Colonic mucosa (tissue), 4 donors: Measurements from ENCODE around the gene ARHGAP1. TPM values are rescaled to one million over a fixed set of nuclear protein-coding genes. Genes with fewer than 3 reads are reported as not detected.

ENCODE experiments used
- DNase-seq: peaks from one replicate; pipeline ENCODE4 v3.0.0-alpha.2; 2020
- H3K27ac ChIP-seq: fragments of 200-600 bp; one replicate; pipeline ENCODE4 v1.8.0; 2021
- H3K27me3 ChIP-seq: fragments of 200-600 bp; one replicate; pipeline ENCODE4 v1.8.0; 2021
- H3K36me3 ChIP-seq: fragments of 200-600 bp; one replicate; pipeline ENCODE4 v1.8.0; 2021
- H3K4me1 ChIP-seq: fragments of 200-600 bp; one replicate; pipeline ENCODE4 v1.8.0; 2021; ENCODE audit warnings: mild to moderate bottlenecking
- H3K4me3 ChIP-seq: fragments of 200-600 bp; one replicate; pipeline ENCODE4 v1.8.0; 2021
- H3K9ac ChIP-seq, 2 donors: one replicate each; pipeline ENCODE4 v1.7.0; 2013; ENCODE audit warnings: control low read depth in 2 of 2, low read depth in 2 of 2, low read length in 2 of 2
- H3K9me3 ChIP-seq: fragments of 200-600 bp; one replicate; pipeline ENCODE4 v1.8.0; 2021
- CTCF ChIP-seq: fragments of 200-600 bp; IDR thresholded peaks from one replicate; pipeline ENCODE4 v1.8.0; 2022; ENCODE audit warnings: antibody characterized with exemption, mild to moderate bottlenecking
- intact Hi-C: fragments of 100-400 bp; cut with DNase I; formaldehyde crosslinking; loops from one replicate; pipeline ENCODE4 v1.14.1; 2022
- total RNA-seq, 2 donors: library from RNA; stranded (reverse); fragmentation: NEBNext Ultra II Directional in 1 of 2; extraction: Animal tissue kit (Norgen Biotek cat#: 25700) in 1 of 2; gene quantifications; one replicate each; pipeline ENCODE4 v1.2.1, GENCODE V29; 2021
- donor health status: healthy.
- donor health status: DM: no; HTN: no; CAD: no.
- donor health status: DM: no; HTN: no; CAD: no.

ARHGAP1 gene
- total RNA-seq, 2 donors from 2014 or later = 68.3 to 81.7 TPM

DNA sequence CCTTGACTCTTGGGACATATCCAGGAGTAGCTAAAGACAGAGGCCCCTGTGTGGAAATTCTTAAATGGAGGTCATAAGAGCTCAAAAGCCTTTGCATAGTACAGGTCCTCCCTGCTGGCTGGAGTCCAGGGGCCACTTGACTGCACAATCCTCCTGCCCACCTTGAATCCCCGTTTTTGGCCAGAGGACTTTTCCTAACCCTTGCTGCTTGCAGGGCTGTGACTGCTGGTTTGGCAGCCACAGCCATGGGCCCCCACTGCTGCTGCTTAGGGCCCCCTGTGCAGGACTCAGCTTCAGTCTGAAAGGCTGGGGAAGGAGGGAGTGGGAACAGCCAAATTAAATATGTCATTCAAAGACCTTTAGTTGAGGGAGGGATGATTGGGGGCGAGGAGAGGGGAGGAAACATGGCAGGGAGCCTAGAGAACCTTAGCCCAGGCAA lies 33.4 kb downstream of the ARHGAP1 start:
- H3K4me1 ChIP-seq = no peaks in the 10 kb centered on the region
- no peak for DNase-seq
- no peak overlapping the region for H3K4me3 ChIP-seq
- no peak overlapping the region for H3K27ac ChIP-seq
- H3K27me3 ChIP-seq = no peaks in the 10 kb centered on the region
- intact Hi-C loops = no loop called here
- H3K9me3 ChIP-seq = no peaks in the 10 kb centered on the region
- H3K9ac ChIP-seq = no peak overlapping the region
- TF ChIP-seq CTCF = no peak
- H3K36me3 ChIP-seq = no peaks in the 10 kb centered on the region

GRCh38 chr11:46666516-46666915 lies 33.9 kb downstream of the ARHGAP1 start:
- DNase-seq = no peak
- Histone ChIP-seq H3K4me1 (no peaks in the 10 kb centered on the region), H3K4me3 (no peak overlapping the region), H3K27ac (no peak overlapping the region), H3K36me3 (no peaks in the 10 kb centered on the region), H3K9ac (no peak overlapping the region), H3K9me3 (no peaks in the 10 kb centered on the region), H3K27me3 (no peaks in the 10 kb centered on the region)
- TF ChIP-seq CTCF = no peak
- intact Hi-C loops = no loop called here

GRCh38 chr11:46665356-46665755 lies 35.1 kb downstream of the ARHGAP1 start:
- Histone ChIP-seq H3K4me3 (no peak overlapping the region), H3K9ac (no peak overlapping the region), H3K36me3 (no peaks in the 10 kb centered on the region), H3K4me1 (no peaks in the 10 kb centered on the region), H3K27me3 (no peaks in the 10 kb centered on the region), H3K27ac (no peak overlapping the region), H3K9me3 (no peaks in the 10 kb centered on the region)
- no peak for DNase-seq
- no peak for TF ChIP-seq CTCF
- intact Hi-C loops = no loop called here

- TF ChIP-seq CTCF = no peak
- Histone ChIP-seq H3K9me3 (no peaks in the 10 kb centered on the region), H3K36me3 (peaks cover 4% of the 10 kb centered on the region)
These were observed 35.8 kb downstream of the ARHGAP1 start for GRCh38 chr11:46664612-46665011.

GRCh38 chr11:46663277-46663940 lies 37.0 kb downstream of the ARHGAP1 start:
- intact Hi-C loops = no loop called here
- no peak for TF ChIP-seq CTCF

More at GRCh38 chr11:46664612-46665011, 35.8 kb downstream of the ARHGAP1 start:
- no peak for DNase-seq
- Histone ChIP-seq H3K4me3 (no peak overlapping the region), H3K9ac (no peak overlapping the region), H3K27me3 (no peaks in the 10 kb centered on the region), H3K4me1 (no peaks in the 10 kb centered on the region), H3K27ac (no peak overlapping the region)
- intact Hi-C loops = no loop called here

More at GRCh38 chr11:46663277-46663940, 37.0 kb downstream of the ARHGAP1 start:
- no peak overlapping the region for H3K9ac ChIP-seq
- H3K27me3 ChIP-seq = no peaks in the 10 kb centered on the region
- peaks cover 8% of the 10 kb centered on the region for H3K36me3 ChIP-seq
- no peaks in the 10 kb centered on the region for H3K9me3 ChIP-seq
- H3K4me1 ChIP-seq = no peaks in the 10 kb centered on the region
- H3K4me3 ChIP-seq = no peak overlapping the region
- no peak for DNase-seq
- H3K27ac ChIP-seq = no peak overlapping the region
